Measurements from ENCODE around the gene MMP14. TPM values are rescaled to one million over a fixed set of nuclear protein-coding genes. Genes with fewer than 3 reads are reported as not detected.

MMP14 gene
- total and polyA plus RNA-seq, 2 experiments from 2014 or later, result 7.0 to 56.4 TPM

DNA sequence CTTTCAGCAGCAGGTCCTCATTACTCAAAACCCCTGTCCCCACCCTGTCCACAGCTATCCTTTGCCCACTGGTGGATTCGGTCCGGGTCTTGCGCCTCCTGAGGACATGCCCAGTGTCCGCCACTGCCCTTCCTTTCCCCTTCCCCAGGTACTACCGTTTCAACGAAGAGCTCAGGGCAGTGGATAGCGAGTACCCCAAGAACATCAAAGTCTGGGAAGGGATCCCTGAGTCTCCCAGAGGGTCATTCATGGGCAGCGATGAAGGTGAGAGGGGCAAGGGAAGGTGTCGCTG is 8.7 kb downstream of the MMP14 start (continued):
- TF ChIP-seq, protein P1, sequence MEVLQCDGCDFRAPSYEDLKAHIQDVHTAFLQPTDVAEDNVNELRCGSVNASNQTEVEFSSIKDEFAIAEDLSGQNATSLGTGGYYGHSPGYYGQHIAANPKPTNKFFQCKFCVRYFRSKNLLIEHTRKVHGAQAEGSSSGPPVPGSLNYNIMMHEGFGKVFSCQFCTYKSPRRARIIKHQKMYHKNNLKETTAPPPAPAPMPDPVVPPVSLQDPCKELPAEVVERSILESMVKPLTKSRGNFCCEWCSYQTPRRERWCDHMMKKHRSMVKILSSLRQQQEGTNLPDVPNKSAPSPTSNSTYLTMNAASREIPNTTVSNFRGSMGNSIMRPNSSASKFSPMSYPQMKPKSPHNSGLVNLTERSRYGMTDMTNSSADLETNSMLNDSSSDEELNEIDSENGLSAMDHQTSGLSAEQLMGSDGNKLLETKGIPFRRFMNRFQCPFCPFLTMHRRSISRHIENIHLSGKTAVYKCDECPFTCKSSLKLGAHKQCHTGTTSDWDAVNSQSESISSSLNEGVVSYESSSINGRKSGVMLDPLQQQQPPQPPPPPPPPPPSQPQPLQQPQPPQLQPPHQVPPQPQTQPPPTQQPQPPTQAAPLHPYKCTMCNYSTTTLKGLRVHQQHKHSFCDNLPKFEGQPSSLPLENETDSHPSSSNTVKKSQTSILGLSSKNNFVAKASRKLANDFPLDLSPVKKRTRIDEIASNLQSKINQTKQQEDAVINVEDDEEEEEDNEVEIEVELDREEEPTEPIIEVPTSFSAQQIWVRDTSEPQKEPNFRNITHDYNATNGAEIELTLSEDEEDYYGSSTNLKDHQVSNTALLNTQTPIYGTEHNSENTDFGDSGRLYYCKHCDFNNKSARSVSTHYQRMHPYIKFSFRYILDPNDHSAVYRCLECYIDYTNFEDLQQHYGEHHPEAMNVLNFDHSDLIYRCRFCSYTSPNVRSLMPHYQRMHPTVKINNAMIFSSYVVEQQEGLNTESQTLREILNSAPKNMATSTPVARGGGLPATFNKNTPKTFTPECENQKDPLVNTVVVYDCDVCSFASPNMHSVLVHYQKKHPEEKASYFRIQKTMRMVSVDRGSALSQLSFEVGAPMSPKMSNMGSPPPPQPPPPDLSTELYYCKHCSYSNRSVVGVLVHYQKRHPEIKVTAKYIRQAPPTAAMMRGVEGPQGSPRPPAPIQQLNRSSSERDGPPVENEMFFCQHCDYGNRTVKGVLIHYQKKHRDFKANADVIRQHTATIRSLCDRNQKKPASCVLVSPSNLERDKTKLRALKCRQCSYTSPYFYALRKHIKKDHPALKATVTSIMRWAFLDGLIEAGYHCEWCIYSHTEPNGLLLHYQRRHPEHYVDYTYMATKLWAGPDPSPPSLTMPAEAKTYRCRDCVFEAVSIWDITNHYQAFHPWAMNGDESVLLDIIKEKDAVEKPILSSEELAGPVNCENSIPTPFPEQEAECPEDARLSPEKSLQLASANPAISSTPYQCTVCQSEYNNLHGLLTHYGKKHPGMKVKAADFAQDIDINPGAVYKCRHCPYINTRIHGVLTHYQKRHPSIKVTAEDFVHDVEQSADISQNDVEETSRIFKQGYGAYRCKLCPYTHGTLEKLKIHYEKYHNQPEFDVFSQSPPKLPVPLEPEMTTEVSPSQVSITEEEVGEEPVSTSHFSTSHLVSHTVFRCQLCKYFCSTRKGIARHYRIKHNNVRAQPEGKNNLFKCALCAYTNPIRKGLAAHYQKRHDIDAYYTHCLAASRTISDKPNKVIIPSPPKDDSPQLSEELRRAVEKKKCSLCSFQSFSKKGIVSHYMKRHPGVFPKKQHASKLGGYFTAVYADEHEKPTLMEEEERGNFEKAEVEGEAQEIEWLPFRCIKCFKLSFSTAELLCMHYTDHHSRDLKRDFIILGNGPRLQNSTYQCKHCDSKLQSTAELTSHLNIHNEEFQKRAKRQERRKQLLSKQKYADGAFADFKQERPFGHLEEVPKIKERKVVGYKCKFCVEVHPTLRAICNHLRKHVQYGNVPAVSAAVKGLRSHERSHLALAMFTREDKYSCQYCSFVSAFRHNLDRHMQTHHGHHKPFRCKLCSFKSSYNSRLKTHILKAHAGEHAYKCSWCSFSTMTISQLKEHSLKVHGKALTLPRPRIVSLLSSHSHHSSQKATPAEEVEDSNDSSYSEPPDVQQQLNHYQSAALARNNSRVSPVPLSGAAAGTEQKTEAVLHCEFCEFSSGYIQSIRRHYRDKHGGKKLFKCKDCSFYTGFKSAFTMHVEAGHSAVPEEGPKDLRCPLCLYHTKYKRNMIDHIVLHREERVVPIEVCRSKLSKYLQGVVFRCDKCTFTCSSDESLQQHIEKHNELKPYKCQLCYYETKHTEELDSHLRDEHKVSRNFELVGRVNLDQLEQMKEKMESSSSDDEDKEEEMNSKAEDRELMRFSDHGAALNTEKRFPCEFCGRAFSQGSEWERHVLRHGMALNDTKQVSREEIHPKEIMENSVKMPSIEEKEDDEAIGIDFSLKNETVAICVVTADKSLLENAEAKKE (CRISPR knock-in tag; IDR thresholded peaks at IDR 0.05), result no peak
- TF ChIP-seq ZNF331 (CRISPR knock-in tag; IDR thresholded peaks at IDR 0.05; ENCODE audit: low read depth), result no peak
- no peak for TF ChIP-seq EZH2 (IDR thresholded peaks at IDR 0.05; ENCODE audit: low read depth, unreplicated experiment)
- TF ChIP-seq NANOG (IDR thresholded peaks at IDR 0.05; ENCODE audit: borderline replicate concordance), result no peak
- TF ChIP-seq CTCF (conservative IDR thresholded peaks at IDR 0.05; ENCODE audit: low read depth in 2 of 2), result no peak
- no peak for TF ChIP-seq EZH2phosphoT487 (IDR thresholded peaks at IDR 0.05; ENCODE audit: unreplicated experiment)

DNA sequence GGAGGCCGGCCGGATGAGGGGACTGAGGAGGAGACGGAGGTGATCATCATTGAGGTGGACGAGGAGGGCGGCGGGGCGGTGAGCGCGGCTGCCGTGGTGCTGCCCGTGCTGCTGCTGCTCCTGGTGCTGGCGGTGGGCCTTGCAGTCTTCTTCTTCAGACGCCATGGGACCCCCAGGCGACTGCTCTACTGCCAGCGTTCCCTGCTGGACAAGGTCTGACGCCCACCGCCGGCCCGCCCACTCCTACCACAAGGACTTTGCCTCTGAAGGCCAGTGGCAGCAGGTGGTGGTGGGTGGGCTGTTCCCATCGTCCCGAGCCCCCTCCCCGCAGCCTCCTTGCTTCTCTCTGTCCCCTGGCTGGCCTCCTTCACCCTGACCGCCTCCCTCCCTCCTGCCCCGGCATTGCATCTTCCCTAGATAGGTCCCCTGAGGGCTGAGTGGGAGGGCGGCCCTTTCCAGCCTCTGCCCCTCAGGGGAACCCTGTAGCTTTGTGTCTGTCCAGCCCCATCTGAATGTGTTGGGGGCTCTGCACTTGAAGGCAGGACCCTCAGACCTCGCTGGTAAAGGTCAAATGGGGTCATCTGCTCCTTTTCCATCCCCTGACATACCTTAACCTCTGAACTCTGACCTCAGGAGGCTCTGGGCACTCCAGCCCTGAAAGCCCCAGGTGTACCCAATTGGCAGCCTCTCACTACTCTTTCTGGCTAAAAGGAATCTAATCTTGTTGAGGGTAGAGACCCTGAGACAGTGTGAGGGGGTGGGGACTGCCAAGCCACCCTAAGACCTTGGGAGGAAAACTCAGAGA is 9.6 kb downstream of the MMP14 start:
- no peak overlapping the region for H3K27ac ChIP-seq (ENCODE audit: low read depth)
- H3K27me3 ChIP-seq (ENCODE audit: insufficient read depth), result no peaks in the 10 kb centered on the region
- H3K4me1 ChIP-seq (ENCODE audit: insufficient read depth), result peaks cover 19% of the 10 kb centered on the region
- no peaks in the 10 kb centered on the region; the same call in 1 of the 2 replicates for H3K36me3 ChIP-seq (ENCODE audit: insufficient read depth)
- DNase-seq (ENCODE audit: low spot score) (no peak), ATAC-seq (no peak)
- H3K9me2 ChIP-seq (ENCODE audit: insufficient read depth), result no peaks in the 10 kb centered on the region
- H3F3A ChIP-seq (replicated peaks; ENCODE audit: low read depth), result peaks cover 12% of the 10 kb centered on the region
- H3K27me3 Mint-ChIP-seq (ENCODE audit: insufficient read depth, low read depth, poor library complexity), result peaks cover 10% of the 10 kb centered on the region
- no peak overlapping the region for H3K4me3 ChIP-seq
- H3K79me2 ChIP-seq (replicated peaks; ENCODE audit: insufficient read depth), result no peaks in the 10 kb centered on the region
- TF ChIP-seq STAT1 (IDR thresholded peaks at IDR 0.05; ENCODE audit: unreplicated experiment), result no peak
- no peak overlapping the region for H3K4me2 ChIP-seq
- peaks cover 25% of the 10 kb centered on the region for H3K4me1 Mint-ChIP-seq
- H4K20me1 ChIP-seq (replicated peaks; ENCODE audit: insufficient read depth), result no peaks in the 10 kb centered on the region
- no peak overlapping the region for H3K4me3 Mint-ChIP-seq
- H3K9me3 Mint-ChIP-seq, result no peaks in the 10 kb centered on the region
- H3K36me3 Mint-ChIP-seq (ENCODE audit: low read depth), result peaks cover 49% of the 10 kb centered on the region
- no peak overlapping the region for H3K27ac Mint-ChIP-seq
- H2AFZ ChIP-seq, result no peak overlapping the region

All from GM23338 (cell line).